ENCODE results near the gene PHLDB3. TPM values are rescaled to one million over a fixed set of nuclear protein-coding genes. Genes with fewer than 3 reads are reported as not detected.
A peak's percentile ranks its signal among the peaks of the same experiment; 100 is the strongest.
"Not testable (repeated sequence)": the region's sequence is repeated elsewhere in the genome, so short reads cannot be mapped to it uniquely, and the experiment has no call there.

The PHLDB3 gene
- polyA plus RNA-seq, 12 donors: 2.2 to 15.6 (median 4.0) TPM; not detected in 2

DNA sequence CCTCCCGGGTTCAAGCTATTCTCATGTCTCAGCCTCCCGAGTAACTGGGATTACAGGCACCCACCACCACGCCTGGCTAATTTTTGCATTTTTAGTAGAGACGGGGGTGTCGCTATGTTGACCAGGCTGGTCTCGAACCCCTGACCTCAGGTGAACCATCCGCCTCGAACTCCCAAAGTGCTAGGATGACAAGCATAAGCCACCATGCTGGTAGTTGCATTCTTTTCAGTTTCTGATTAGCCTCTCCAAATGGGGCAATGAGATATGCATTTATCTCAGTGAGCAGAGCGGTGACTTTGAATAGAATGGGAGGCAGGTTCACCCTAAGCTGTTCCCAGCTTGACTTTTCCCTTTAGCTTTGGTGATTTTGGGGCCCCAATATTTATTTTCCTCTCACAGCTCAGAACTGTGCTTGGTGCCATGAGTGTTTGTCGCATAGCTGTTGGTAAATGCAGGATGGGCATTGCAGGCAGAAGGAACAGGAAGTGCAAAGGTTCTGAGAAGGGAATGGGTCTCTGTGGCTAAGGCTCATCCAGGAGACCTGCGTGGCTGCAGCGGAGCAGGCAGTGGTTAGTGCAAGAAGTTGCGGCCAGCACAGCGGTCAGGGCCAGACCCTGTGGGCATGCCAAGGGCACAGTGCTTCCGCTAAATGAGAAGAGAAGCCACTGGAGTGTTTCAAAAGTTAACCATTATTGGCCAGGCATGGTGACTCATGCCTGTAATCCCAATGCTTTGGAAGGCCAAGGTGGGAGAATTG, 59.8 kb downstream of the PHLDB3 start:
- no peak for DNase-seq

DNA sequence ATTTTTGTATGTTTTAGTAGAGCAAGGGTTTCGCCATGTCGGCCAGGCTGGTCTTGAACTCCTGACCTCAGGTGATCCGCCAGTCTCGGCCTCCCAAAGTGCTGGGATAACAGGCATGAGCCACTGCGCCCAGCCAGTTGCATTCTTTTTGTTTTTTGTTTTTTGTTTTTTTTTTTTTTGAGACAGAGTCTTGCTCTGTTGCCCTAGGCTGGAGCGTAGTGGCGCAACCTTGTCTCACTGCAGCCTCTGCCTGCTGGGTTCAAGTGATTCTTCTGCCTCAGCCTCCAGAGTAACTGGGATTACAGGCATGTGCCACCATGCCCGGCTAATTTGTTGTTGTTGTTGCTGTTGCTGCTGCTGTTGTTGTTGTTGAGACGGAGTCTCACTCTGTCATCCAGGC, 60.5 kb downstream of the PHLDB3 start:
- DNase-seq: not testable (repeated sequence)

GRCh38 chr19:43441716-43442115, 62.8 kb downstream of the PHLDB3 start:
- no peak for DNase-seq

DNA sequence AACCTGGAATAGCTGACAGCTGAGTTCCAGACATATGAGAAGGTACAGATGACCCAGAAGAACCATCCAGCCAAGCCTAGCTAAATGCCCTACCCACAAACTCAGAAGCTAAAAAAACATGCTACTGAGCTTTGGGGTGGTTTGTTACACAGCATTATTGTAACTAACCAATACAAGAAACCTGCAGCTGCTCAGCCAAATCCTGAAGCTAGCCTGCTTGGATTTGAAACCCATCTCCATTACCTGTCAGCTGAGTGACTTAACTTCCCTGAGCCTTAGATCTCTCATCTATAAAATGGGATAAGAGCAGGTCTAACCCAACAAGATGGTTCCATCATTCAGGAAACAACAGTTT, 64.9 kb downstream of the PHLDB3 start:
- DNase-seq: no peak

DNA sequence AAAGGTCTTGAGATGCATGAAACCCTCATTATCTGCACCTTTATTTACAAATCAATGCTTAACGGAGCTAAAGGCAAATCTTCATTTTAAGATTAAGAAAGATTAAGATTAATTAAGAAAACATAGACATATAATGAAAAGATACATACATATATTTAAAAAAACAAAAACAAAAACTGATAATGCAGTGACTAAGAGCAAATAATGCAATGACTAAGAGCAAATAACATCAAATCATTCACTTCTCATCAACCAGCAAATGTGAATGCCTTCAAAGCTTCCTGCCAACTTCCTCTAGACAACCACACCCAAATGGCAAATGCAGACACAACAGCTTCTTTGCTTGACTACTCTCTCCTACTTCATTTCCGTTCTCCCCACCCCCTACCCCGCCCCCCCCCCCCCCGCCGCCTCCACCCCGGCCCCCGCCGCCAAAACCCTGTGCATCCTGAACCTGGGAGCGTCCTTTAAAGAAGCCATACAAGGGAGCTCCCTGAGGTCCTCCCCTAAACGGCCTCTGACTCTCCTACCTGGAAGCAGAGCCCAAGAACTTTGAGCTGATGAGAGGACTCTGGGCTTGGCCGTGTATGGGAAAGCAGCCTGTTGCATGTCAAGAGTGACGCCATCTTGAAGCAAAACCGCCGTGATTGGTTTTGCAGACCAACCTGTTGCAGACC, 65.4 kb downstream of the PHLDB3 start:
- no peak for DNase-seq

GRCh38 chr19:43438291-43439031, 66.1 kb downstream of the PHLDB3 start:
- DNase-seq: peak; percentile 67

DNA sequence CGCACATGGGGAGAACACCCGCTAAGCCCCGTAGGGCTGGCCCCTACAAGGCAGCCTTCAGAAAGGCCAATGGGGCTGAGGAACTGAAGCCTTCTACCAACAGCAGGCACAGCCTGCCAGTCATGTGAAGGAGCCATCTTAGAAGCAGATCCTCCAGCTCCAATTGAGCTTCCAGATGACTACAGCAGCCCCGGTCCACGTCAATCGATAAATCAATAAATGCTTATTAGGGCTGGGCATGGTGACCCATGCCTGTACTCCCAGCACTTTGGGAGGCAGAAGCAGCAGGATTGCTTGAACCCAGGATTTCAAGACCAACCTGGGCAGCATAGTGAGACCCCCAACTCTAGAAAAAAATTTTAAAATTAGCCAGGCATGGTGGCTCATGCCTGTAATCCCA, 66.8 kb downstream of the PHLDB3 start:
- no peak for DNase-seq

- DNase-seq: not testable (repeated sequence)
Observed at GRCh38 chr19:43437284-43437683, 67.3 kb downstream of the PHLDB3 start.

DNA sequence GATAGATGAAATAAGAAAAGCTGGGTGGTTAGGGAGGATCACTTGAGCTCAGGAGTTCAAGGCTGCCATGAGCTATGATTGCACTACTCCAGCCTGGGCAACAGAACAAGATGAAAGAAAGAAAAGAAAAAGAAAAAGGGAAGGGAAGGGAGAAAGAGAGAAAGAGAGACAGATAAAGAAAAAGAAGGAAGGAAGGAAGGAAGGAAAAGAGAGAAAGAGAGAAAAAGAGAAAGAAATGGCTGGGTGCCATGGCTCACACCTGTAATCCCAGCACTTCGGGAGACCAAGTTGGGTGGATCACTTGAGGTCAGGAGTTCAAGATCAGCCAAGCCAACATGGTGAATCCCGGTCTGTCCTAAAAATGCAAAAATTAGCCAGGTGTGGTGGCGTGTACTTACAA, 68.8 kb downstream of the PHLDB3 start:
- DNase-seq: no peak

GRCh38 chr19:43433689-43434088, 70.9 kb downstream of the PHLDB3 start:
- DNase-seq: no peak

DNA sequence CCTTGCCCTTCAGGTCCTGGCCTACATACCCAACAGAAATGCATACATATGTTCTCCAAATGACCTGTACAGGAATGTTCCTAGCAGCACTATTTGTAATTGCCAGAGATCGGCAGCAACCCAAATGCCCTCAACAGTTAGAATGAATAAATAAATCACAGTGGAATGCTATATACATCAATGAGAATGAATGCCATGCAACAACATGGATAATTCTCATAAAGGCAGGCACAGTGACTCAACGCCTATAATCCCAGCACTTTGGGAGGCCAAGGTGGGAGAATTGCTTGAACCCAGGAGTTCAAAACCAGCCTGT, 71.2 kb downstream of the PHLDB3 start:
- DNase-seq: no peak

GRCh38 chr19:43430976-43431375, 73.6 kb downstream of the PHLDB3 start:
- DNase-seq: no peak

GRCh38 chr19:43430142-43430710, 74.3 kb downstream of the PHLDB3 start:
- DNase-seq: no peak

- DNase-seq: no peak
Observed at GRCh38 chr19:43429395-43429794, 75.2 kb downstream of the PHLDB3 start.

DNA sequence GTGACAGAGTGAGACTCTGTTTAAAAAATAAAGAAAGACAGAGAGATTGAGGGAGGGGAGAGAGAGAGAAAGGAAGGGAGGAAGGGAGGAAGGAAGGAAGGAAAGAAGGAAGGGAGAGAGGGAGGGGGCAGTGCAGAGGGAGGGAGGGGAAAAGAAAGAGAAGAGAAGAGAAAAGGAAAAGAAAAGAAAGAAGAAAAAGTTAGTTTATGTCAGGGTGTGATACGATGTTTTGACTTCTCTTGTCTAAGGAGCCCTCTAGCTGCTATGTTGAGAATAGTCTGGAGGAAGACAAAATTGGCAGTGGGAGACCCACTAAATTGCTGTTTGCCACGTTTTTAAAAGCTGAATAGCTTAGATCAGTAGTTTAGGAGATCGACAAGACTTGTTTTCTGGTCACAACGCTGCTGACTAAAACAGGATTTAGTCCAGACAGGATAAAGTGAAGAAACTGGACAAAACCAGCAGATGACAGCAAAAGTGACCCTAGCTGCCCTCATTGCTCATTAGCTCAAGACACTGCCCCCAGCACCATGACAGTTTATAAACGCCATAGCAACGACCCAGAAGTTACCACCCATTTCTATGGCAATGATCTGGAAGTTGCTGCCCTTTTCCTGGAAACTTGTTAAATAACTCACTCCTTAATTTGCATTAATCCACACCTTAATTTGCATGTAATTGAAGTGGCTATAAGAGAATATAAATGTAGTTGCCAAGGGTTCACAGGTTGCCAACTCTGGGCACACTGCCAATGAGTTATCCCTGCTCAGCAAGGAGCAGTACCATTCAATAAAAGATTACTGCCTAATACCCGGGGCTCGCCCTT, 78.8 kb downstream of the PHLDB3 start:
- no peak for DNase-seq

Other genes starting within 250 kb of the PHLDB3 start
- gene PSG9, start 235.2 kb downstream of the PHLDB3 start, polyA plus RNA-seq (ENCODE audit: insufficient read length in 12 of 12): 1 to 10 TPM in 1 of 12 donors, under 1 TPM in 8, not detected in 3; 0.16 to 1.1 (median 0.46) TPM
- gene CD177, start 151.1 kb downstream of the PHLDB3 start, polyA plus RNA-seq (ENCODE audit: insufficient read length in 12 of 12): 1 to 10 TPM in 1 of 12 donors, under 1 TPM in 8, not detected in 3; 0.14 to 1.1 (median 0.30) TPM
- gene TEX101, start 89.9 kb downstream of the PHLDB3 start, polyA plus RNA-seq (ENCODE audit: insufficient read length in 12 of 12): under 1 TPM in 1 of 12 donors, not detected in 11; 0.15 TPM
- gene LYPD3, start 39.1 kb downstream of the PHLDB3 start, polyA plus RNA-seq (ENCODE audit: insufficient read length in 12 of 12): 10 to 100 TPM in 3 of 12 donors, 1 to 10 TPM in 1, under 1 TPM in 6, not detected in 2; 0.26 to 88.2 (median 0.73) TPM
- 10 to 100 TPM in 10 of 12 donors, 1 to 10 TPM in 1, not detected in 1; 9.7 to 50.2 (median 14.5) TPM for gene ETHE1, start 22.5 kb upstream of the PHLDB3 start, polyA plus RNA-seq (ENCODE audit: insufficient read length in 12 of 12)
- 10 to 100 TPM in 1 of 12 donors, 1 to 10 TPM in 10, not detected in 1; 1.5 to 12.8 (median 2.6) TPM for gene ZNF575, start 28.4 kb upstream of the PHLDB3 start, polyA plus RNA-seq (ENCODE audit: insufficient read length in 12 of 12)
- 10 to 100 TPM in 11 of 12 donors, not detected in 1; 22.0 to 50.6 (median 30.6) TPM for gene XRCC1, start 70.8 kb upstream of the PHLDB3 start, polyA plus RNA-seq (ENCODE audit: insufficient read length in 12 of 12)
- gene PINLYP, start 71.1 kb upstream of the PHLDB3 start, polyA plus RNA-seq (ENCODE audit: insufficient read length in 12 of 12): 10 to 100 TPM in 2 of 12 donors, 1 to 10 TPM in 8, not detected in 2; 3.2 to 11.7 (median 5.9) TPM
- 10 to 100 TPM in 11 of 12 donors, not detected in 1; 10.0 to 18.0 (median 13.6) TPM for gene IRGQ, start 91.4 kb upstream of the PHLDB3 start, polyA plus RNA-seq (ENCODE audit: insufficient read length in 12 of 12)
- gene ZNF576, start 91.8 kb upstream of the PHLDB3 start, polyA plus RNA-seq (ENCODE audit: insufficient read length in 12 of 12): 10 to 100 TPM in 2 of 12 donors, 1 to 10 TPM in 8, not detected in 2; 7.2 to 11.6 (median 8.4) TPM
- under 1 TPM in 10 of 12 donors, not detected in 2; 0.10 to 0.92 (median 0.45) TPM for gene SRRM5, start 107.3 kb upstream of the PHLDB3 start, polyA plus RNA-seq (ENCODE audit: insufficient read length in 12 of 12)
- 100 to 1,000 TPM in 1 of 12 donors, 10 to 100 TPM in 10, not detected in 1; 38.1 to 137 (median 42.6) TPM for gene ZNF428, start 114.9 kb upstream of the PHLDB3 start, polyA plus RNA-seq (ENCODE audit: insufficient read length in 12 of 12)
- 10 to 100 TPM in 4 of 12 donors, 1 to 10 TPM in 7, not detected in 1; 5.8 to 19.6 (median 9.2) TPM for gene CADM4, start 135.1 kb upstream of the PHLDB3 start, polyA plus RNA-seq (ENCODE audit: insufficient read length in 12 of 12)
- 10 to 100 TPM in 2 of 12 donors, 1 to 10 TPM in 9, not detected in 1; 3.7 to 16.5 (median 5.9) TPM for gene PLAUR, start 165.4 kb upstream of the PHLDB3 start, polyA plus RNA-seq (ENCODE audit: insufficient read length in 12 of 12)
- gene IRGC, start 211.3 kb upstream of the PHLDB3 start, polyA plus RNA-seq (ENCODE audit: insufficient read length in 12 of 12): under 1 TPM in 1 of 12 donors, not detected in 11; 0.13 TPM